GM21717 (cell line): Measurements from ENCODE around the gene TOX4.
"Not testable (repeated sequence)": the region's sequence is repeated elsewhere in the genome, so short reads cannot be mapped to it uniquely, and the experiment has no call there.

ENCODE experiments used
- ATAC-seq: cut with Tn5 transposase; IDR thresholded peaks from one replicate; pipeline ENCODE4 v1.9.1; 2021; ENCODE audit warnings: mild to moderate bottlenecking, moderate library complexity; ENCODE audit not compliant: unreplicated experiment

TOX4 gene

DNA sequence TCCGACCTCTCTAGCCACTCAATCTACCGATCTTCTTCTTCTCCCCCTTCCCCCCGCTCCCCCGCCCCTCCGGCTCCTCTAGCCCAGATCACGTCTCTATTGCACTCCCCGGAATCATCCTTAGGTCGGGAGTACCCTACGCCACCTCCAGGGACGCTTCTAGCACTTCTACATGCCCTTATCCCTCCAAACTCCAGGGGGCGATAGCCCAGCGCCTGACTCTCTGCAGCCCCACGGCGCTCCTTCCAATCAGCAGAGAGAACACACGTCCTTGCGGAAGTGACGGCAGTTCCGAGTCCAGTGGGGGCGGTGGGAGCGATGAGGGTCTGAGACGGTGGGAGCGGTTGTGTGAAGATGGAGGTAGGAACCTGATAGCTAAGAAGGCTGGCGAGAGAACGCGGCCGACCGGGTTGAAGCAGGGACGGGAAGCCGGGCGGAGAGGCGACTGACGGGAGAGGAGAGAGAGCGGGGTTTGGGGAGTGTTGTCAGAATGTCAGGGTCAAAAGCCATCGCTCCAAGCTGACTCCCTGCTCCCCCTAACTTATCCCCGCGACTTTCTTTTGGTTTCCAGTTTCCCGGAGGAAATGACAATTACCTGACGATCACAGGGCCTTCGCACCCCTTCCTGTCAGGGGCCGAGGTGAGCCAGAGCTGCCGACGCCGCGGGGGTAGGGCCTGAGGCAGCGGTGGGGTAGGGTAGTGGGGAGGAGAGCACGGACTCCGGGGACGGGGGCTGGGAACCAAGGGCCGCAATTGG is at the start of gene TOX4, which contains the start of gene RAB2B:
TOX4 (plus strand) TSS at position 271 of the 757 bp plus-strand sequence; CDS start at position 355, 84 bp downstream.
RAB2B (minus strand) TSS at position 35 of the 757 bp plus-strand sequence. CDS start 87 bp downstream, outside the sequence.
- peak; percentile 98 for ATAC-seq

- no peak for ATAC-seq
Observed at GRCh38 chr14:21428930-21429329, 48.1 kb upstream of the TOX4 start.

DNA sequence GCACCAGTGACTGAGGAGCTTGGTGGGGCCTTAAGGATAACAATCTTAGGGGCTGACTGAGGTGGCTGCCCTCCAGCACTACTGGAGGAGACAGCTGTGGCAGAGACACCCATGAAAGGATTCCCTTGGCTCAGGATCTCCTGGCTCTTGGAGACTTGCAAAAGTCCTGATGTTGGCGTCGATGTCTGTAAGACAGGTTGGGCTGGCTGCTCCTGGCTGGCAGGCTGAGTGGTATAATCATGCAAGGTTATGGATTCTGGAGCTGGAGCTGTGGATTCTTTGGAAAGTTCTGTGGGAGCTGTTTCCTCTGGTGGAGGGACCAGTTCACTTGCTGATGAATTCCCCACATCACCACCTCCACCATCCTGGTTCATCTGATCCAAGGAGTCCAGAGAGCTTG is 45.9 kb upstream of the TOX4 start:
- no peak for ATAC-seq

GRCh38 chr14:21436567-21437062 is 40.4 kb upstream of the TOX4 start:
- ATAC-seq, result no peak

DNA sequence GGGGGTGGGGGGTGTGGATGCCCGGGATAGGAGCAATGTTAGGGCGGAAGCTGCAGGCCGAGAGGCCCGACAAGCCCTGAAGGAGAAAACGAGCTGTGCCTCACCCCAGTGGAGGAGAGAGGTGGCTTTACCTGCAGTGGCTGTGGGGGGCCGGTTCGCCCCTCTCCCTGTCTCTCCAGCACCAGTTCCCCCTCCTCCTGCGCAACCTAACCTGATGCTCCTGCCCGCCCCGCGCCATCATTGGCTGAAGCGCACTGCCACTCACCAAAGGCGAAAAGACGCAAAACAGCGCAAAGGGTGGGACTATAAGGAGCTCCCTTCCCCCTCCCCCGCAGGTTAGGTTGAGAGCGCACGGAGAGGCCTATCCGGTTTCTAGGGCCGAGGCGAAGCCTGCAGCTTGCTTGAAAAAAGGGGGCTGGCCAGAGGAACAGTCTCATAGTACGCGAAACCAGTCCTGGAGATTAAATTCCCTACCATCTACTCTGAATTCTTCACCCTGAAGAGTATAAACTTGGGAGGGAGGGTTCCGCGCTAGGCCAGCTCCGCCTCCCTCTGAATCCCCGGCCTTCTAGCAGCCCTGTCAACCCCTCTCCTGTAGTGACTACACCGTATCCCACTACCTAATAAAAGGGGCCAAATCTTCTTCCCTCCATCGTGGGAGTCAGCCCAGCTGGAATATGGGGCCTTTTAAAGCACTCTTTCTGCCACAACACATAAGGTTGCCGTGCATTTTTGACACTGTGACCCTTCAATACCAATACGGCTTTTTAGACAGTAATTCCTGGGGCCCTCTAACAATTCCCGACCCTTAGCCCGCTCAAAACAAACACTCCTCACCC is 39.7 kb upstream of the TOX4 start:
- ATAC-seq, result peak; percentile 97

- no peak for ATAC-seq
Observed at GRCh38 chr14:21440859-21441258, 36.1 kb upstream of the TOX4 start.

- ATAC-seq, result not testable (repeated sequence)
Observed at GRCh38 chr14:21442657-21443056, 34.3 kb upstream of the TOX4 start.

- ATAC-seq, result no peak
Observed at GRCh38 chr14:21449899-21450216, 27.1 kb upstream of the TOX4 start.

DNA sequence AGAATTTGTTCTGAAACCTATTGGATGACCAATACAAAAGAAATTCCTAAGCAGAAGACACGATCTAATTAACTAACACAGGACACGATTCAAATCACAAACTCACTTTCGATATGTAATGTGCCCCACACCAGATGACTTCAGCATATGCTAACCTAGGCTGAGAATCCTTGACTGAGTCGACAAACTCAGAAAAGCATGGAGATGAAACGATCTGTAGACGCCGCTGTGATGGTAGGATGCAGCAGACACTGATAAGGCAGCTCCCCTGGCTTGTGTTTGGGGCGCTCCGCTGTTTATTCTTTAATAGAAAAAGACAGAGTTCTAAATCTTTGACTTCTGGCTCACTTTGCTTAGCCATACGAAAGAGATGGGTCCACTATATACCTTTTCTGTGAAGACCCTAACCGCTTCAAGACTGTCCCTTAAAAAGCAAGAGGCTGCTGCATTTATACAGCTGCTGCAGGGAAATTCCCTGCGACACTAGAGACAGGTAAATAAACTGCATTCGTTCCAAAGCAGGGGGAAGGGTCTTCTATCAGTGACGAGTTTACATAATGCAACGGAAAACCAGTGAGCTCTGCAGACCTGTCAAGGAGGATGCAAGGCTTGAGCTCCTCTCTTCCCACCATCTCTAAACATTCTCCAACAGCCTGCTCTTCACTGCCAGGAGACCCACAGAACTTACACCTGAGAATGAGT is 22.0 kb upstream of the TOX4 start:
- ATAC-seq, result no peak

GRCh38 chr14:21455592-21455911 is 21.4 kb upstream of the TOX4 start:
- ATAC-seq, result peak; percentile 28

- peak; percentile 96 for ATAC-seq
Observed at GRCh38 chr14:21455912-21456667, 20.9 kb upstream of the TOX4 start, which contains the start of gene CHD8. Gene CHD8 (minus strand): TSS chr14:21456123. CDS start chr14:21431643, 24,480 bp downstream.

GRCh38 chr14:21467616-21468015 is 9.4 kb upstream of the TOX4 start:
- ATAC-seq, result no peak

GRCh38 chr14:21475767-21476522 is 1.1 kb upstream of the TOX4 start:
- no peak for ATAC-seq

DNA sequence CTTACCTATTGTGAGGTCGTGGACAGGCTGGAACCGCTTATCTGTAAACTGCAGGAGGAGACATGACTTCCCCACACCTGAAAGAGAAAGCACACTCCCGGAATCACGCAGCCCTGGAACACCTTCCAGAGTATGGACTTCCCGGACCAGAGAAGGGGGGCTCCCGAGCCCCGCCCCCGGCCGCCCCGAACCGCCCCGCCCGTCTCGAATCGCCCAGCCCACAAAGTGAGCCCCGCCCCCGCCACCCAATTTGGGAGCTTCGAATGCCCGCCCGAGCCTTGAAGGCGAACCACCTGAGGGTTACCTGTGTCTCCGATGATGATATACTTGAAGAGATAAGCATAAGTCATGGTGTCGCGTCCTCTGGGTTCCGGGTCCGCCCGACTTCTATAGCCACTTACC is 471 bp upstream of the TOX4 start:
- ATAC-seq, result no peak

- no peak for ATAC-seq
Observed at GRCh38 chr14:21486640-21487087, 9.7 kb downstream of the TOX4 start.

GRCh38 chr14:21494902-21495762 is 18.1 kb downstream of the TOX4 start:
- ATAC-seq, result no peak

DNA sequence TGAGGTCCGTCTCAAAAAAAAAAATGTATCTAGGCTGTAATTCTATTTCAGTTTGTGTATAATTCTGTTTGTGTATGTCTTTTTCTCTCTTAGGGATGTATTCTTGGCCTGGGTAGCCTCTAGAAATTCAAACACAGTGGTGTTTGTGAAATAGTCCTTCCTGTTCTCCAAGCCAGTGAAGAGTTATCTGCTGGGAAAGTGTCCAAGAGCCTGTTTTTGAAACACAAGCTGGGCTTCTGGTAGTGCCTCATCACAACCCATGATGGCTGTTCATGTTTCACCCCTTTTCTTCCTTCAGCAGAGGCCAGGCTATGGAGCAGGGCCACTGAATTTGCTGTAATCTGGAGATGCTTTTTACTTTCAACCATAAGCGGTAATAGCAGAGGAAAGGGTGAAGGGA is 19.5 kb downstream of the TOX4 start:
- no peak for ATAC-seq

DNA sequence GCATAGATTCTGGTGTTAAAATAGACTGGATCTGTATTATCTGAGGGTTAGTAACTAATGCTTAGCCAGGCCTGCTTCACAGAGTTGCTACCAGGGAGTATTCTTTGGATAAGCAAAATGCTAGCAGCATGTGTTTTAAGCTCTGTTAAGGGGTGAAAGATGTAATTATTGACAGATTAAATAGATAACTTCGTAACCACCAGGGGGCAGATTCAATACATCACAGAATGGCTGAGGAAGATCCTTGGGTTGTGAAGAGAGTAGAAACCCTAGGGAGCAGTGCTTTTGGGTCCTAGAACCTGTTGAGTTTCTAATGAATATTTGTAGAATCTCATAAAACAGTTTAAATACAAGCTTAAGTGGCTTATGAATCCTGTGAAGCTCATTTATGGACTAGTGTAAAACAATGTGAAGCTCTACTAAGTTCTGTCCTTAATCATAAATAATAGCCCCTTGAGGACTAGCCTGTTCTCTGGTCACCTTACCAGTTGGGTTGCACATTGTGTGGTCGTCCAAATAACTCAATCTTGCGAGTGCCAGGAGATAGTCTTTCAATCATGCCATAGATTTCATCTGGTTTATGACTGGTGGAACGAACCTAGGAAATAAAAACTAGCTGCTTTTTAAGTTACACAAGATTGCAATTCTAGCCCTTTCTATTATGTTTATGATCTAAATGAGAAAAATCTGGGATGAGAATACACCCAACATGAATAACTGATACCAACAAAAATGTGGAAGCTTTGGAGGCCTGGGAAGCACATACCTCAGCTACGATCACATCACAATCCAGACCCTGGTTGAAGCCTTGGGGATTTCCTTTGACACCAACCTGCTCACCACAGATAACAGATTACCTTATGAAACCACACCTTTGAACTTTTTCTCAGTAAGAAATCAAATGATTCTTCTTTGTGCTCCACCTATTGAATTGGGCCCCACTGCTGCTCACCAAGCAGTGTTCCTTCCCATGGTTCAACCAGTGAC is 21.8 kb downstream of the TOX4 start:
- no peak for ATAC-seq
